OCI-LY1 (cell line): Measurements from ENCODE around the gene MBNL2.

Source experiments
- H2AFZ ChIP-seq: fragments of 200-600 bp; sonication (generic), shearing (Covaris generic); 2 replicates; pipeline ENCODE4 v1.6.0; 2014; ENCODE audit warnings: antibody characterized with exemption, mild to moderate bottlenecking, low read length
- H3F3A ChIP-seq: fragments of 200-600 bp; sonication (generic), shearing (Covaris generic); 2 replicates; pipeline ENCODE4 v1.6.0; 2014; ENCODE audit warnings: mild to moderate bottlenecking, antibody characterized with exemption, low read length, moderate library complexity; ENCODE audit not compliant: insufficient read depth
- H3K27ac ChIP-seq: fragments of 200-600 bp; sonication (generic); 2 replicates; pipeline ENCODE4 v1.5.1; 2014; ENCODE audit warnings: low read length, mixed run types, mild to moderate bottlenecking, low read depth; ENCODE audit not compliant: poor library complexity, severe bottlenecking
- H3K27me3 ChIP-seq: fragments of 200-600 bp; sonication (generic); 2 replicates; pipeline ENCODE4 v1.6.0; 2014; ENCODE audit warnings: antibody characterized with exemption, mild to moderate bottlenecking, low read length, moderate library complexity; ENCODE audit not compliant: insufficient read depth
- H3K36me3 ChIP-seq: fragments of 200-600 bp; sonication (generic); 2 replicates; pipeline ENCODE4 v1.6.1; 2014; ENCODE audit warnings: mild to moderate bottlenecking, antibody characterized with exemption, low read length, moderate library complexity, mixed read lengths; ENCODE audit not compliant: insufficient read depth
- H3K4me1 ChIP-seq: fragments of 200-600 bp; sonication (generic); 2 replicates; pipeline ENCODE4 v1.5.1; 2014; ENCODE audit warnings: mild to moderate bottlenecking, low read length, moderate library complexity; ENCODE audit not compliant: insufficient read depth, severe bottlenecking
- H3K4me2 ChIP-seq: fragments of 200-600 bp; sonication (generic), shearing (Covaris generic); 2 replicates; pipeline ENCODE4 v1.6.1; 2014; ENCODE audit warnings: low read length
- H3K4me3 ChIP-seq: fragments of 200-600 bp; sonication (generic); 2 replicates; pipeline ENCODE4 v1.5.1; 2014; ENCODE audit warnings: low read length, low read depth, mild to moderate bottlenecking, mixed read lengths; ENCODE audit not compliant: poor library complexity, severe bottlenecking
- H3K79me2 ChIP-seq: fragments of 200-600 bp; shearing (Covaris generic); 2 replicates; pipeline ENCODE4 v1.6.1; 2016; ENCODE audit warnings: mixed run types, low read length, mixed read lengths; ENCODE audit not compliant: insufficient read depth
- H3K9ac ChIP-seq: fragments of 200-600 bp; sonication (generic), shearing (Covaris generic); 2 replicates; pipeline ENCODE4 v1.6.1; 2014; ENCODE audit warnings: mild to moderate bottlenecking, low read length, mixed read lengths
- H3K9me2 ChIP-seq: fragments of 200-600 bp; sonication (generic), shearing (Covaris generic); 2 replicates; pipeline ENCODE4 v1.6.1; 2014; ENCODE audit warnings: low read depth, mild to moderate bottlenecking, low read length, mixed read lengths
- H3K9me3 ChIP-seq: fragments of 200-600 bp; shearing (Covaris generic); 2 replicates; pipeline ENCODE4 v1.6.1; 2014; ENCODE audit warnings: low read length, mixed read lengths
- H4K20me1 ChIP-seq: fragments of 200-600 bp; sonication (generic), shearing (Covaris generic); 2 replicates; pipeline ENCODE4 v1.6.0; 2016; ENCODE audit warnings: mild to moderate bottlenecking, low read length; ENCODE audit not compliant: insufficient read depth
- EZH2 ChIP-seq: fragments of 200-600 bp; sonication (generic), shearing (Covaris generic); IDR thresholded peaks from 2 replicates; pipeline ENCODE4 v1.8.0; 2017; ENCODE audit warnings: borderline replicate concordance, mixed run types, mild to moderate bottlenecking, antibody characterized with exemption, low read length, moderate library complexity, mixed read lengths
- TF ChIP-seq, protein P1 (sequence below): fragments of 200-600 bp; sonication (generic), shearing (Covaris generic); IDR thresholded peaks from 2 replicates; pipeline ENCODE4 v1.5.1; 2017; ENCODE audit warnings: mild to moderate bottlenecking, antibody characterized with exemption, low read length, moderate library complexity, mixed read lengths

MBNL2 gene

DNA sequence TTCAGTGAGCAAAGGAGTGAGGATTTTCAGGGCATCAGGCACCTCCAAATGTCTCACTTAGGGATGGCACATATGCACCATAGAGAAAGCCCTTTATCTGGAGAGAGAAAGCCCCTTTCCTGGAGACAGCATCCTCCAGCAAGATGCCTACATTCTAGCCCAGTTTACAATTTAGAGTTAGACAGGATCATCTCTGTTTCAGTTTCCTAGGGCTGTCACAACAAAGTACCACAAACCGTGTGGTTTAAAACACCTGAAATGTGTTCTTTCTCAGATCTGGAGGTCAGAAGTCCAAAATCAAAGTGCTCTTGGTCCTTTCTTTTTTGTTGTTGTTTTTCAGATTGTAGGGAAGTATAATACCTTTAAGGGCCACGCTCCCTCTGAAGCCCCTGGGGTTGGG, 61.8 kb downstream of the MBNL2 start:
- no peaks in the 10 kb centered on the region for H3K9me2 ChIP-seq
- H3K27me3 ChIP-seq, result no peaks in the 10 kb centered on the region
- H3K9me3 ChIP-seq, result no peaks in the 10 kb centered on the region
- H3K4me1 ChIP-seq, result peaks cover 9% of the 10 kb centered on the region
- no peaks in the 10 kb centered on the region for H3K36me3 ChIP-seq
- no peak overlapping the region for H3K9ac ChIP-seq
- H3K79me2 ChIP-seq, result peaks cover 6% of the 10 kb centered on the region; the same call in 1 of the 2 replicates
- no peaks in the 10 kb centered on the region for H4K20me1 ChIP-seq
- H3K4me2 ChIP-seq, result no peak overlapping the region
- H3K4me3 ChIP-seq, result no peak overlapping the region
- TF ChIP-seq, protein P1, sequence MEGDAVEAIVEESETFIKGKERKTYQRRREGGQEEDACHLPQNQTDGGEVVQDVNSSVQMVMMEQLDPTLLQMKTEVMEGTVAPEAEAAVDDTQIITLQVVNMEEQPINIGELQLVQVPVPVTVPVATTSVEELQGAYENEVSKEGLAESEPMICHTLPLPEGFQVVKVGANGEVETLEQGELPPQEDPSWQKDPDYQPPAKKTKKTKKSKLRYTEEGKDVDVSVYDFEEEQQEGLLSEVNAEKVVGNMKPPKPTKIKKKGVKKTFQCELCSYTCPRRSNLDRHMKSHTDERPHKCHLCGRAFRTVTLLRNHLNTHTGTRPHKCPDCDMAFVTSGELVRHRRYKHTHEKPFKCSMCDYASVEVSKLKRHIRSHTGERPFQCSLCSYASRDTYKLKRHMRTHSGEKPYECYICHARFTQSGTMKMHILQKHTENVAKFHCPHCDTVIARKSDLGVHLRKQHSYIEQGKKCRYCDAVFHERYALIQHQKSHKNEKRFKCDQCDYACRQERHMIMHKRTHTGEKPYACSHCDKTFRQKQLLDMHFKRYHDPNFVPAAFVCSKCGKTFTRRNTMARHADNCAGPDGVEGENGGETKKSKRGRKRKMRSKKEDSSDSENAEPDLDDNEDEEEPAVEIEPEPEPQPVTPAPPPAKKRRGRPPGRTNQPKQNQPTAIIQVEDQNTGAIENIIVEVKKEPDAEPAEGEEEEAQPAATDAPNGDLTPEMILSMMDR, result no peak
- TF ChIP-seq EZH2, result no peak
- H3K27ac ChIP-seq, result no peak overlapping the region
- no peaks in the 10 kb centered on the region for H3F3A ChIP-seq
- H2AFZ ChIP-seq, result no peak overlapping the region

DNA sequence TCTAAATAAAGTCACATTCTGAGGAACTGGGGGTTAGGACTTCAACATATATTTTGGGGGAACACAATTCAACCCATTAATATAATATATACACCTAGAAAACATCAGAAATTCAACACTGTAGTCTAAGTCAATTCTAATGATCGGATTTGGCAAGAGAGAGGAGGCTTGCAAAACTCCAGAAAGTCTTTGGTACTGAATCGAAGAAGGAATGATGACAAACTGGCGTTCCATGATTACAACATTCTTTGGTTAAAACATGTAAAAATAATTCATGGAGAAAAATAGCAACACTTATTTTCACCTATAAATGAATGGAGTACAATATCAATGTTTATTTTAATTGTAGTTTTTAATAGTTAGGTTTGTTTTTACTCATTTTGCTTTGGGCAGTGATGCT, 62.4 kb downstream of the MBNL2 start:
- Histone ChIP-seq H3K79me2 (peaks cover 6% of the 10 kb centered on the region; the same call in 1 of the 2 replicates), H3K36me3 (no peaks in the 10 kb centered on the region)

GRCh38 chr13:97285221-97285955, 63.3 kb downstream of the MBNL2 start:
- no peak overlapping the region for H3K4me3 ChIP-seq
- TF ChIP-seq, protein P1, result no peak
- TF ChIP-seq EZH2, result no peak
- H4K20me1 ChIP-seq, result no peaks in the 10 kb centered on the region
- H3K36me3 ChIP-seq, result no peaks in the 10 kb centered on the region
- H3K79me2 ChIP-seq, result no peaks in the 10 kb centered on the region
- H3F3A ChIP-seq, result no peaks in the 10 kb centered on the region
- no peaks in the 10 kb centered on the region for H3K9me2 ChIP-seq
- H3K9me3 ChIP-seq, result no peaks in the 10 kb centered on the region
- H3K4me1 ChIP-seq, result peaks cover 4% of the 10 kb centered on the region
- no peak overlapping the region for H3K27ac ChIP-seq
- no peaks in the 10 kb centered on the region for H3K27me3 ChIP-seq
- no peak overlapping the region for H2AFZ ChIP-seq
- no peak overlapping the region for H3K4me2 ChIP-seq
- H3K9ac ChIP-seq, result no peak overlapping the region

More for the DNA sequence above, 62.4 kb downstream of the MBNL2 start:
- H2AFZ ChIP-seq, result no peak overlapping the region
- H3K9ac ChIP-seq, result no peak overlapping the region
- H4K20me1 ChIP-seq, result no peaks in the 10 kb centered on the region
- H3K9me3 ChIP-seq, result no peaks in the 10 kb centered on the region
- no peaks in the 10 kb centered on the region for H3F3A ChIP-seq
- H3K9me2 ChIP-seq, result no peaks in the 10 kb centered on the region
- no peak overlapping the region for H3K4me2 ChIP-seq
- peaks cover 9% of the 10 kb centered on the region for H3K4me1 ChIP-seq
- H3K27me3 ChIP-seq, result no peaks in the 10 kb centered on the region
- H3K27ac ChIP-seq, result no peak overlapping the region
- TF ChIP-seq, protein P1, result no peak
- no peak for TF ChIP-seq EZH2
- no peak overlapping the region for H3K4me3 ChIP-seq
